ENCODE results near the gene NCKAP1. TPM values are rescaled to one million over a fixed set of nuclear protein-coding genes. Genes with fewer than 3 reads are reported as not detected.

NCKAP1 gene
- total RNA-seq, 2 donors from 2014 or later, result 128 to 136 TPM

GRCh38 chr2:182862091-182862490, 176.2 kb downstream of the NCKAP1 start:
- no peak for DNase-seq
- Histone ChIP-seq H3K4me1 (ENCODE audit: control insufficient read depth, insufficient read depth, low read length) (peaks cover 12% of the 10 kb centered on the region), H3K27ac (ENCODE audit: low read depth, low read length) (no peak overlapping the region), H3K9ac (ENCODE audit: extremely low read depth, low read length, poor library complexity, severe bottlenecking) (no peak overlapping the region), H3K4me3 (ENCODE audit: low read length) (peak overlapping the region; percentile 19), H3K36me3 (ENCODE audit: control insufficient read depth, insufficient read depth, low read length) (peaks cover 13% of the 10 kb centered on the region), H3K27me3 (ENCODE audit: control insufficient read depth, insufficient read depth, low read length, poor library complexity, severe bottlenecking) (no peaks in the 10 kb centered on the region), H3K9me3 (ENCODE audit: control insufficient read depth, low read length) (peaks cover 12% of the 10 kb centered on the region)
- whole genome bisulfite sequencing, 2 experiments (ENCODE audit: insufficient coverage in 1 of 2, insufficient read length in 1 of 2), result 85 to 92% methylated on average over 3 to 4 of the region's 5 CpGs
- Mint-ChIP-seq H3K27ac (no peak overlapping the region), H3K36me3 (ENCODE audit: low read depth) (peaks cover 13% of the 10 kb centered on the region), H3K27me3 (ENCODE audit: insufficient read depth) (peaks cover 26% of the 10 kb centered on the region), H3K4me3 (no peak overlapping the region), H3K4me1 (peaks cover 53% of the 10 kb centered on the region), H3K9me3 (peaks cover 6% of the 10 kb centered on the region)
- TF ChIP-seq CTCF (conservative IDR thresholded peaks at IDR 0.05), result no peak

DNA sequence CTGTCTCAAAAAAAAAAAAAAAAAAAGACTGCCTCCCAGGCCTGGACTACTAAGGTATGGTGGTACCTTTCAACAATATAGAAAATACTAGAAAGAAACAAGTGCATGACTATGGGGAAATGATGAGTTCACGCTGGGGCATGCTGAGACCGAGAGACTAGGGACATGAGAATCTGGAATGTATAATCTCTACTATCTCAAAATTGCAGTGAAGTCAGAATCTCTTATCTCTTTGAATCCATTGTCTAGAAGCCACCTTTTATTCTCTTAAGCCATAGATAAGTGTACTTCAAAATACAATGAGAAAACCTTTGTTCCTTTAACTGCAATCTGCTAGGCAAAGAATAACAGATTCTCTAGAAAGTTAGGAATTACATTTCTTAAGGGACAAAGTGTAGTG, 177.4 kb downstream of the NCKAP1 start:
- no peak for TF ChIP-seq CTCF (conservative IDR thresholded peaks at IDR 0.05)
- peaks cover 6% of the 10 kb centered on the region for H3K9me3 Mint-ChIP-seq
- DNase-seq, result no peak
- Histone ChIP-seq H3K4me1 (ENCODE audit: control insufficient read depth, insufficient read depth, low read length) (peaks cover 12% of the 10 kb centered on the region), H3K4me3 (ENCODE audit: low read length) (peak overlapping the region; percentile 19), H3K27ac (ENCODE audit: low read depth, low read length) (no peak overlapping the region), H3K27me3 (ENCODE audit: control insufficient read depth, insufficient read depth, low read length, poor library complexity, severe bottlenecking) (no peaks in the 10 kb centered on the region), H3K9ac (ENCODE audit: extremely low read depth, low read length, poor library complexity, severe bottlenecking) (peak overlapping the region; percentile 45), H3K36me3 (ENCODE audit: control insufficient read depth, insufficient read depth, low read length) (peaks cover 21% of the 10 kb centered on the region), H3K9me3 (ENCODE audit: control insufficient read depth, low read length) (peaks cover 16% of the 10 kb centered on the region)
- peaks cover 22% of the 10 kb centered on the region for H3K36me3 Mint-ChIP-seq (ENCODE audit: low read depth)
- H3K4me3 Mint-ChIP-seq, result no peak overlapping the region
- H3K27ac Mint-ChIP-seq, result peak overlapping the region; percentile 83
- peaks cover 20% of the 10 kb centered on the region for H3K27me3 Mint-ChIP-seq (ENCODE audit: insufficient read depth)
- H3K4me1 Mint-ChIP-seq, result peaks cover 53% of the 10 kb centered on the region
- 72 to 90% methylated on average over 2 of the region's 2 CpGs for WGBS, 2 experiments (ENCODE audit: insufficient coverage in 1 of 2, insufficient read length in 1 of 2)

Other genes starting within 250 kb of the NCKAP1 start
- gene FRZB, start 171.8 kb downstream of the NCKAP1 start, total RNA-seq, result 100 to 1,000 TPM in 1 of 2 donors, 10 to 100 TPM in 1; 54.8 to 107 TPM
- gene DUSP19, start 40.3 kb upstream of the NCKAP1 start, total RNA-seq, result 1 to 10 TPM; 1.7 TPM
- gene NUP35, start 86.0 kb upstream of the NCKAP1 start, total RNA-seq, result 10 to 100 TPM; 27.8 to 30.7 TPM